ENCODE data around the gene KIAA1328.
A peak's percentile ranks its signal among the peaks of the same experiment; 100 is the strongest.
"Not testable (repeated sequence)": the region's sequence is repeated elsewhere in the genome, so short reads cannot be mapped to it uniquely, and the experiment has no call there.

KIAA1328 gene

DNA sequence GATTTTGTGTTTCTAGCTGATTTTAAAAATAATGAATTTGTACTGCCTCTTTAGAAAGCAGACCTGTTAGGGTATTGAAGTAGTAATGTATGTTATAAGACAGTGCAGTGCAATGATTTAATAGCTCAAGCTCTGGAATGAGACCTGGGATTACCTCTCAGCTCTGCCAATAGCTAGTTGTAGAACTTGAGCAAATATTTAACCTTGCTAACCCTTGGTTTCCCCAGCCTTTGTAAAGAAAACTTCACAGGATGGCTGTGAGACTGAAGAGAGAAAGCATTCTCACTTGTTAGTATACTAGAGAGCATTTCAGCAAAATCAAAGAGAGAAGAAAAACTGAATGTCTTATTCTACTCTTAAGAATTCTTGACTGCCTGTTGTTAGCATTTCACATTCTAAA, 293.9 kb downstream of the KIAA1328 start:
- DNase-seq (ENCODE audit: low spot score in 2 of 2) (no peak), ATAC-seq (ENCODE audit: low read depth) (no peak)
- Mint-ChIP-seq H3K27me3 (no peaks in the 10 kb centered on the region), H3K36me3 (peaks cover 5% of the 10 kb centered on the region), H3K9me3 (no peaks in the 10 kb centered on the region), H3K27ac (no peak overlapping the region), H3K4me1 (peaks cover 5% of the 10 kb centered on the region), H3K4me3 (no peak overlapping the region)

DNA sequence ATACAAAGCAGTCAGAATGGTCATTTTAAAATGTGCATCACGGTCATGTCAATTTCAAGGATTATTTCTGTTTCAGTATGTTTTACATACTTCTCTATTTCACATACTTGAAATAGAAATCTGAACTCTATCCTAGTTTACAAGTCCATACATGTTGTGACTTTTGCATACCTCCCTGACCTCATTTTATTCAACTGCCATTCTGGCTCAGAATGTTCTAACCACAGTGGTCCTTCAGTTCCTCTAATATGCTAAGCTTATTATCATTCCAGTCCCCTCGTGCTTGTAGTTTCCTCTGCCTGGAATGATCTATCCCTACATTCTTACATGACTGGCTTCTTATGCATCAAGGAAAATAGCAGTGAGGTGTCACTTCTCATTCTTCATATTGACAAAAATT, 295.6 kb downstream of the KIAA1328 start:
- Mint-ChIP-seq H3K4me1 (peaks cover 5% of the 10 kb centered on the region), H3K36me3 (peaks cover 5% of the 10 kb centered on the region), H3K4me3 (no peak overlapping the region), H3K27ac (no peak overlapping the region), H3K27me3 (no peaks in the 10 kb centered on the region), H3K9me3 (no peaks in the 10 kb centered on the region)
- no peak for DNase-seq (ENCODE audit: low spot score in 2 of 2)
- no peak for ATAC-seq (ENCODE audit: low read depth)

DNA sequence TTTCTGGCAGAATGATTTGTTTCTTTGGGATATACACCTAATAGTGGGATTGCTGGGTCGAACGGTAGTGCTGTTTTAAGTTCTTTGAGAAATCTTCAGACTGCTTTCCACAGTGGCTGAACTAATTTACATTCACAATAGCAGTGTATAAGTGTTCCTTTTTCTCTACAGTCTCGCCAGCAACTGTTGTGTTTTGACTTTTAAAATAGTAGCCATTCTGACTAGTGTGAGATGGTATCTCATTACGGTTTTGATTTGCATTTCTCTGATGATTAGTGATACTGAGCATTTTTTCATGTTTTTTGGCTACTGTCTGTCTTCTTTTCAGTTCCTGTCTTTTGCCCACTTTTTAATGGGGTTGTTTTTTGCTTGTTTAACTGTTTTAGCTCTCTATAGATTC, 306.2 kb downstream of the KIAA1328 start:
- Mint-ChIP-seq H3K27me3 (no peaks in the 10 kb centered on the region), H3K4me1 (peaks cover 7% of the 10 kb centered on the region), H3K9me3 (no peaks in the 10 kb centered on the region), H3K27ac (no peak overlapping the region), H3K4me3 (no peak overlapping the region), H3K36me3 (peaks cover 5% of the 10 kb centered on the region)
- no peak for DNase-seq (ENCODE audit: low spot score in 2 of 2)
- no peak for ATAC-seq (ENCODE audit: low read depth)

DNA sequence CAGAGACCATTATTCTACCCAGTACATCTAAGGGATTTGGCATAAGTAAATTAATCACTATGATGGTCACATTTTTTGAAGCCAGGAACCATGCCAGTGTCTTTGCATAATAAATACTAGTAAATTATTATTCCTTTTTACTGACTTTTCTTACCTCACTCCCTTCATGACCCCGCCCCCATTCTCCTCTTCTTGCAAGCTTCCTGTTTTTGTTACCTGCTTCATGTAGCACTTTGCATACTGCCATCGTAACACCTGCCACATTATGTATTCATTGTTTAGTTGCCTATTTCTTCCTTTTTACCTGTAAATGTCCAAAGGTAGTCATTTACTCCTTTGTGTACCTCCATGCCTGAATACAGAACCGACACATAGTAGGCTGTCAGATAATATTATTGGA, 309.5 kb downstream of the KIAA1328 start:
- H3K36me3 Mint-ChIP-seq, result peaks cover 3% of the 10 kb centered on the region
- H3K4me1 Mint-ChIP-seq, result peaks cover 7% of the 10 kb centered on the region
- no peaks in the 10 kb centered on the region for H3K27me3 Mint-ChIP-seq
- no peak overlapping the region for H3K27ac Mint-ChIP-seq
- no peaks in the 10 kb centered on the region for H3K9me3 Mint-ChIP-seq
- ATAC-seq (ENCODE audit: low read depth) (peak; percentile 31), DNase-seq (ENCODE audit: low spot score in 2 of 2) (no peak)
- H3K4me3 Mint-ChIP-seq, result no peak overlapping the region

GRCh38 chr18:37139876-37140275, 310.9 kb downstream of the KIAA1328 start:
- peaks cover 3% of the 10 kb centered on the region for H3K36me3 Mint-ChIP-seq
- no peaks in the 10 kb centered on the region for H3K27me3 Mint-ChIP-seq
- H3K4me3 Mint-ChIP-seq, result no peak overlapping the region
- no peak for DNase-seq (ENCODE audit: low spot score in 2 of 2)
- no peak overlapping the region for H3K27ac Mint-ChIP-seq
- no peak for ATAC-seq (ENCODE audit: low read depth)
- no peaks in the 10 kb centered on the region for H3K9me3 Mint-ChIP-seq
- peaks cover 7% of the 10 kb centered on the region for H3K4me1 Mint-ChIP-seq

GRCh38 chr18:37144921-37145320, 316.0 kb downstream of the KIAA1328 start:
- ATAC-seq (ENCODE audit: low read depth) (no peak), DNase-seq (ENCODE audit: low spot score in 2 of 2) (no peak)
- no peak overlapping the region for H3K27ac Mint-ChIP-seq
- H3K36me3 Mint-ChIP-seq, result peaks cover 18% of the 10 kb centered on the region
- peaks cover 2% of the 10 kb centered on the region for H3K9me3 Mint-ChIP-seq
- no peaks in the 10 kb centered on the region for H3K27me3 Mint-ChIP-seq
- H3K4me1 Mint-ChIP-seq, result peaks cover 4% of the 10 kb centered on the region
- H3K4me3 Mint-ChIP-seq, result no peak overlapping the region

DNA sequence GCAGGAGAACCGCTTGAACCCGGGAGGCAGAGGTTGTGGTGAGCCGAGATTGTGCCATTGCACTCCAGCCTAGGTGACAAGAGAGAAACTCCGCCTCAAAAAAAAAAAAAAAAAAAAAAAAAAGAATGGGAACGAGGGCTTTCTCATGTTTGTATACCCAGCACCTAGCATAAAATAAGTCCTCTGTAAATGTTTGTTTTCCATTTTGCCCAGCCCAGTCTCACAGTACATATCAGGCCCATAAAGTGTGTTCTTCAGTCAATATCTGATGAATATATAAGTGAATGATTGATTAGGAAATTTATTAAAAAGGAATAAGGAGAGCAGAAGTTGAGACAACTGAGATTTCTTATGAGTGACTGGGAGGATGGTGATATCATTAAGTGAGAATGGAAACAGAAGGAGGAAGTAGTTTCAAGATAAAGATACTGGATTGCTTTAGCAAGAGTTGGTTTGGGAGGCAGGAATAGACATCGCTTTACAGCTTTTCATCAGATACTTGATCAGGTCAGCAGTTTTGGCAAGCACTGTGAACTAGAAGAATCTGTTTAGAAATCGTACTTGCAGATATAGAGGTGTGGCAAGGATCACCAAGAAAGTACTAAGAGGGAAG, 327.5 kb downstream of the KIAA1328 start:
- Mint-ChIP-seq H3K36me3 (peaks cover 5% of the 10 kb centered on the region), H3K4me3 (no peak overlapping the region), H3K9me3 (no peaks in the 10 kb centered on the region), H3K27me3 (no peaks in the 10 kb centered on the region), H3K4me1 (no peaks in the 10 kb centered on the region), H3K27ac (no peak overlapping the region)
- DNase-seq (ENCODE audit: low spot score in 2 of 2) (no peak), ATAC-seq (ENCODE audit: low read depth) (no peak)

GRCh38 chr18:37160038-37160820, 331.3 kb downstream of the KIAA1328 start:
- H3K27ac Mint-ChIP-seq, result no peak overlapping the region
- H3K9me3 Mint-ChIP-seq, result no peaks in the 10 kb centered on the region
- H3K4me3 Mint-ChIP-seq, result no peak overlapping the region
- DNase-seq (ENCODE audit: low spot score in 2 of 2) (no peak), ATAC-seq (ENCODE audit: low read depth) (no peak)
- peaks cover 20% of the 10 kb centered on the region for H3K36me3 Mint-ChIP-seq
- H3K4me1 Mint-ChIP-seq, result no peaks in the 10 kb centered on the region
- no peaks in the 10 kb centered on the region for H3K27me3 Mint-ChIP-seq

DNA sequence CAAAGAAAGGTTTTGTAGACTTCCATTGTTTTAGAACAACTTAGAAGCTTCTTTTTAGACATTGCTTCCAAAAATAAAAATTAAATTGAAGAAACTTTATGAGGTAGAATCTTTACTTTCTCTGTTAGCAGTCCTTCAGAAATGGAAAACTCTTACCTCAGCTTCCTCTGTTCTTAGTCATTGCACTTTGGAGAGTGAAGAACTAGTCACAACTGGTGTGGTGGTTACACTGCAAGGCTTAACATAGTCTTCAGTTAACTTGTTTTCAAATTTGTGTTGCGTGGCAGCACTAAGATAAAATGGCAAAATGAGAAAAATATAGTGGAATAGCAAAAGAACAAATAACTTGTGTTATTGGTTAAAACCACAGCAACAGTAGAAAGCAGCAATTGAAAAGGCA, 332.6 kb downstream of the KIAA1328 start:
- DNase-seq (ENCODE audit: low spot score in 2 of 2), result no peak
- no peaks in the 10 kb centered on the region for H3K4me1 Mint-ChIP-seq
- H3K27me3 Mint-ChIP-seq, result no peaks in the 10 kb centered on the region
- H3K4me3 Mint-ChIP-seq, result no peak overlapping the region
- H3K36me3 Mint-ChIP-seq, result peaks cover 20% of the 10 kb centered on the region
- no peak overlapping the region for H3K27ac Mint-ChIP-seq
- no peaks in the 10 kb centered on the region for H3K9me3 Mint-ChIP-seq
- ATAC-seq (ENCODE audit: low read depth), result no peak

GRCh38 chr18:37162551-37162950, 333.6 kb downstream of the KIAA1328 start:
- Mint-ChIP-seq H3K9me3 (no peaks in the 10 kb centered on the region), H3K27ac (no peak overlapping the region), H3K4me1 (no peaks in the 10 kb centered on the region), H3K36me3 (peaks cover 22% of the 10 kb centered on the region), H3K27me3 (no peaks in the 10 kb centered on the region), H3K4me3 (no peak overlapping the region)
- ATAC-seq (ENCODE audit: low read depth), result no peak
- DNase-seq (ENCODE audit: low spot score in 2 of 2), result no peak

DNA sequence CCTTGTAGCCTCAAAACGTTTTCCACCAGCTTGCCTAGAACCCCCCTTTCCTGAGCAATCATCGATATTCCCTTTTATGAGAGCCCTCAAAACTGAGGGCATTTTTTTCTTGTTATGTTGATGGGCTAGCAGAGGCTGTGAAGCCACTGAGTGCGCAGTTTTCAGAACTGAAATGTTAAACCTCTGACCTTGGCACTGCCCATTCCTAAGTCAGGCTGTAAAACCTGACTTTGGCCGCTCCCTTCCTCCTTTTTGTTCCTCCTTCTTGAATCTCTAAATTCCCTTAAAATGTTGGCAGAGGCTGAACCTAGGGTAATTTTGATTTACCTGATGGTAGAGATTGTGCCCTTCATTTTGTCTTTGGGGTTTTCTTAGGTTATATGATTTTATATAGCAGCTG, 334.2 kb downstream of the KIAA1328 start:
- H3K27me3 Mint-ChIP-seq, result no peaks in the 10 kb centered on the region
- DNase-seq (ENCODE audit: low spot score in 2 of 2) (no peak), ATAC-seq (ENCODE audit: low read depth) (no peak)
- H3K36me3 Mint-ChIP-seq, result peaks cover 25% of the 10 kb centered on the region
- no peak overlapping the region for H3K27ac Mint-ChIP-seq
- no peaks in the 10 kb centered on the region for H3K9me3 Mint-ChIP-seq
- no peaks in the 10 kb centered on the region for H3K4me1 Mint-ChIP-seq
- H3K4me3 Mint-ChIP-seq, result no peak overlapping the region

GRCh38 chr18:37166491-37166890, 337.6 kb downstream of the KIAA1328 start:
- no peaks in the 10 kb centered on the region for H3K9me3 Mint-ChIP-seq
- no peak for ATAC-seq (ENCODE audit: low read depth)

GRCh38 chr18:37166966-37167365, 338.0 kb downstream of the KIAA1328 start:
- DNase-seq (ENCODE audit: low spot score in 2 of 2); H3K27me3 Mint-ChIP-seq: not testable (repeated sequence)

More at GRCh38 chr18:37166491-37166890, 337.6 kb downstream of the KIAA1328 start:
- Mint-ChIP-seq H3K4me1 (no peaks in the 10 kb centered on the region), H3K4me3 (no peak overlapping the region), H3K36me3 (peaks cover 25% of the 10 kb centered on the region), H3K27ac (no peak overlapping the region), H3K27me3 (no peaks in the 10 kb centered on the region)
- DNase-seq (ENCODE audit: low spot score in 2 of 2), result no peak

DNA sequence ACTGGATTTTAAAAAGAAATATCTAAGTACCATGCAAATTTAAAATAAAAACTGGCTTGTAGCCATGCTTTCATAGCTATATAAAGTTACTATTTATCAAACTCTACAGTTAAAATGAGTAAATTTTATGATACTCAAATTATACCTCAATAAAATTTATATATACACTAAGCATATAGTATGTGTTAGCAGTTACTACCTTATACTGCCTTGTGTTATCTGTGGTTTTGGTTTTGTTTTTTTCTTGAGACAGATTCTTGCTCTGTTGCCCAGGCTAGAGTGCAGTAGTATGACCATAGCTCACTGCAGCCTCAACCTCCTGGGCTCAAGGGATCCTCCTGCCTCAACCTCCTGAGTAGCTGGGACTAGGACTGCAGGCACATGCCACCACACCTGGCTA, 342.1 kb downstream of the KIAA1328 start:
- Mint-ChIP-seq H3K4me3 (no peak overlapping the region), H3K36me3 (peaks cover 19% of the 10 kb centered on the region), H3K27ac (no peak overlapping the region), H3K27me3 (no peaks in the 10 kb centered on the region), H3K4me1 (no peaks in the 10 kb centered on the region), H3K9me3 (no peaks in the 10 kb centered on the region)
- ATAC-seq (ENCODE audit: low read depth) (no peak), DNase-seq (ENCODE audit: low spot score in 2 of 2) (no peak)

More at GRCh38 chr18:37166966-37167365, 338.0 kb downstream of the KIAA1328 start:
- peaks cover 24% of the 10 kb centered on the region for H3K36me3 Mint-ChIP-seq
- not testable (repeated sequence) for ATAC-seq (ENCODE audit: low read depth); H3K4me3 Mint-ChIP-seq; H3K4me1 Mint-ChIP-seq; H3K27ac Mint-ChIP-seq; H3K9me3 Mint-ChIP-seq

DNA sequence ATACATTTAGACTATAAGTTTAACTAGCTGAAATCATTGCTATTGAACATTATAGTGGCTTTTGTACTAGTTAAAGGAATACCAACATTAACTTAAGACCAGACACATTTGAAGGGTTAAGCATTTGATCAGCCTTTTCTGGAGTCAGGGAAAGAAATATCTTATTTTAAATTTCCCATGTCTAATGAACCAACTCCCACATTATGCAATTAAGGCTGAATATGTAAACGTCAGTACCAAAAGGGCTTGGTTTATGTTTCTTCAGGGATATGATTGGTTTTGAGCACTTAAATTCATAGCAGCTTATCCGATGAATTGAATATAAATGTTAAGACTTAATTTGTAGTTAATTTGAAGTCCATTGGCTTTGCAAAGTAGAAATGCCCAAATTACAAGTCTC, 344.5 kb downstream of the KIAA1328 start:
- H3K9me3 Mint-ChIP-seq, result no peaks in the 10 kb centered on the region

More for the DNA sequence above, 344.5 kb downstream of the KIAA1328 start:
- no peaks in the 10 kb centered on the region for H3K4me1 Mint-ChIP-seq
- no peak overlapping the region for H3K4me3 Mint-ChIP-seq
- H3K27ac Mint-ChIP-seq, result no peak overlapping the region
- ATAC-seq (ENCODE audit: low read depth), result no peak
- DNase-seq (ENCODE audit: low spot score in 2 of 2), result no peak
- H3K27me3 Mint-ChIP-seq, result no peaks in the 10 kb centered on the region
- H3K36me3 Mint-ChIP-seq, result peaks cover 20% of the 10 kb centered on the region
